Fibroblast of the aortic adventitia (primary cell): ENCODE data around the gene ADGRA3. TPM values are rescaled to one million over a fixed set of nuclear protein-coding genes. Genes with fewer than 3 reads are reported as not detected.

Experiments
- DNase-seq: peaks from one replicate; pipeline ENCODE4 v3.0.0-alpha.2; 2010; ENCODE audit warnings: low read depth
- H3K4me3 ChIP-seq: 2 replicates; pipeline ENCODE4 v1.5.1; 2011; ENCODE audit warnings: low read depth, mild to moderate bottlenecking, control low read depth, low read length, moderate library complexity
- CTCF ChIP-seq: IDR thresholded peaks from 2 replicates; pipeline ENCODE4 v1.5.1; 2011; ENCODE audit warnings: mild to moderate bottlenecking, low read length, control low read depth, inconsistent platforms; ENCODE audit not compliant: insufficient read depth
- total RNA-seq: library from RNA; depleted of rRNA; stranded (reverse); fragments of >200 nt; gene quantifications from 2 replicates; pipeline ENCODE4 v1.2.3, GENCODE V29; 2012; ENCODE audit warnings: low replicate concordance

ADGRA3 gene
- total RNA-seq, 1 donor: 31.9 TPM

DNA sequence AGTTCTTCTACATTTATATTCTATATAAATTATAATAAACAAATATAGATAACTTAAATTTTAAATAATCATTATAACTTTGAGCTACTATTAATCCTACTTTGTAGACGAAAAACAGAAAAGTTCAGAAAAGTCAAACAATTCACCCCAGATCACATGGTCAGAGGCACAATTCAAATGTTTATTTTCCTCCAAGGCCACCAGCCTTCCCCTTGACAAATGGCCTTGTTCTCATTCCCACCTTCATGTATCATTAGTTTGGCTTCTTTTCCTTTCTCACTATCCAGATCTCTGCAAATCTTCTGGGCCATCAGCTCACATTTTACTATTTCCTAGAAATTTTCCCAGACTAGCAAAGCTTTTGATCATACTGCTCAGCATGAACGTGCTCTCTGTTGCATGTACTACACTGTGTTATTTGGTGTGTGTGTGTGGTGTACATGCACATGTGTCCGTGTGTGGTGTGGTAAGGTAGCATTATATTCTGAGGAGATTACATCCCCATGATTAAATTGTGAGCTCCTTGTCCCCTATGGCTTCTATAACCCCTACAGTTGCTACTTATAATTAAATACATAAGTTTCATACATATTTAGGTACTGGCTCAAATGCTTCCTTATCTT lies 61.5 kb downstream of the ADGRA3 start:
- no peak overlapping the region for H3K4me3 ChIP-seq
- no peak for DNase-seq
- no peak for TF ChIP-seq CTCF

GRCh38 chr4:22444813-22445212 lies 71.1 kb downstream of the ADGRA3 start:
- TF ChIP-seq CTCF: no peak
- DNase-seq: no peak
- no peak overlapping the region for H3K4me3 ChIP-seq

GRCh38 chr4:22442956-22443355 lies 72.9 kb downstream of the ADGRA3 start:
- TF ChIP-seq CTCF: no peak

DNA sequence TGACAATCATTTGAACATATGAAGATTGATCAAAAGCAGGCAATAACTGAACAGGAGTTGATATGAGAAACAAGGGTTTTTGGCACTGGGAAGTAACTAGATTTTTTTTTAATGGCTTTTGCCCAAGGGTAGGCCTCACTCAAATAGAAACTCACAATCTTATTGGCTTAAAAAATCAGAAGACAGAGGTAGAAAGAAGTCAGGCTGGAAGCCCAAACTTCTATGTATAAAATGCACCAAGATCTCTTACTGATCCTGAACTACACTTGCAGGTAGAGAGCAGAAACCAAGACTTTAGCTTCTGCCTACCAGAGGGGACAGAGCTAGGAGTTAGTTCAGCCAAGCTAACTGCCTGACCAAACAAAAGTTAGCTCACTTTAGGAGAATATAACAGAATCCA lies 74.9 kb downstream of the ADGRA3 start:
- no peak for TF ChIP-seq CTCF
- DNase-seq: no peak
- no peak overlapping the region for H3K4me3 ChIP-seq

More at GRCh38 chr4:22442956-22443355, 72.9 kb downstream of the ADGRA3 start:
- H3K4me3 ChIP-seq: no peak overlapping the region
- DNase-seq: no peak

DNA sequence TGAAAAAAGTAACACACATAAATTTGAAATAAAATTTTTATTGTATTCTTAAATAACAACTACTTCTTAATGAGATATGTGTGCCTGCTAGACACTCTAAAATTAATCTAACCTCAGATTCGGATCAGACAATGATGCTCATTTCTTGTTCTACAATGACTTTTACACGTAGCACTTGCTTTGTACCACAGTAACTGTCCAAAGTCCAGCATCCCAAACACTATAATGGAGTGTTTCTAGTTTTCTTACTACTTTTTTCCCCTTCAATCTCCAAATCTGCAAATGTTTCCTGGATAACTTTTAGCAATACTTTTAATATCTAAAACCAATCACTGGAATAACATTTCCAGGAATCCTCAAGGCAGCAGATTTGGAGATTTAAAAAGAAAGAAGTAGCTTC lies 75.9 kb downstream of the ADGRA3 start:
- no peak for DNase-seq
- no peak for TF ChIP-seq CTCF
- H3K4me3 ChIP-seq: no peak overlapping the region

DNA sequence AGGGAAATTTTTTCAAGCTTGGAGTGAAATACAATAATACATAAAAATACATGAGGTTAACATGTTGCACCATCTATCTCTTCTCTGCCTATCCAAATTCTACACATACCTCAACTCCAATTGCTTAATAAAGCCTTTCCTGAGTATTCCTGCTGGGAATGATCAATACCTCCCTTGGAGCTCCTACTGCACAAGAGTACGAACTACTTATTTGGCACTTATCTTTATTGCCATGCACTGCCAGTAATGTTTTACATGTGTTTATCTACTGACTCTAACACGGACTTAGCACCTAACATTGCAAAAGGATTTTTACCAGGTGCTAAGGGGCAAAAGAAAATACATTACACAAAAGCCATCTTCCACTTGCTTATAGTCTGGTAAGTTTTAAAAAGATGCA lies 80.2 kb downstream of the ADGRA3 start:
- DNase-seq: no peak
- no peak overlapping the region for H3K4me3 ChIP-seq
- TF ChIP-seq CTCF: no peak

DNA sequence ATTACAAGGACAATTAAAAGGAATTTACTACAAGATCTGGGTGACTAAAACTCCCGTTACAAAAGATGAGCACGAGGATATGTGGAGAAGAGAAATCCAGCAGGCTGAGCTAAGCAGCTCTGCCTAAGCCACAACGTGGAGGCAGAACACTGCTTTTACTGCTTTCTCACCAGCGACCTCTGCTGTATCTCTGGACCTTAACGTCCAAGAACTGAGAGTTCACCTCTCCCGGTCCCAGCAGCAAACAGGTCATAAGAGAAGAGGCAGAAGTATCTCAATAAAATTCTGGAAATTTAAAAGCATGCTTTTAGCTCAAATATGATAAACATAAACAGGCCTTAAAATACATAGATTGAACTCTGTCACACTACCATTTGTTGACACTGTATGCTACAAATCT lies 81.0 kb downstream of the ADGRA3 start:
- no peak overlapping the region for H3K4me3 ChIP-seq
- peak; percentile 62 for DNase-seq
- peak; percentile 61 for TF ChIP-seq CTCF
